H9 (cell line): ENCODE data around the gene OR6J1. TPM values are rescaled to one million over a fixed set of nuclear protein-coding genes. Genes with fewer than 3 reads are reported as not detected.

Experiments
- DNase-seq: peaks from one replicate; pipeline ENCODE4 v3.0.0-alpha.2; 2017
- H2AFZ ChIP-seq: one replicate; pipeline ENCODE4 v1.6.1; 2013; ENCODE audit warnings: mild to moderate bottlenecking, low read length, control low read depth, moderate library complexity
- H2AK5ac ChIP-seq: 2 replicates; pipeline ENCODE4 v1.6.1; 2013; ENCODE audit warnings: low read length, control low read depth, mixed read lengths; ENCODE audit not compliant: insufficient read length
- H2BK120ac ChIP-seq: one replicate; pipeline ENCODE4 v1.6.1; 2013; ENCODE audit warnings: low read depth, mild to moderate bottlenecking, low read length, control low read depth, inconsistent platforms; ENCODE audit not compliant: poor library complexity, severe bottlenecking
- H2BK12ac ChIP-seq: 2 replicates; pipeline ENCODE4 v1.6.1; 2013; ENCODE audit warnings: low read length, control low read depth, mixed read lengths, low read depth; ENCODE audit not compliant: insufficient read length
- H2BK15ac ChIP-seq: 2 replicates; pipeline ENCODE4 v1.6.1; 2013; ENCODE audit warnings: low read depth, low read length, control low read depth
- H2BK20ac ChIP-seq: one replicate; pipeline ENCODE4 v1.6.1; 2013; ENCODE audit warnings: low read depth, mild to moderate bottlenecking, low read length, control low read depth, inconsistent platforms; ENCODE audit not compliant: poor library complexity, severe bottlenecking
- H2BK5ac ChIP-seq: 2 replicates; pipeline ENCODE4 v1.6.1; 2013; ENCODE audit warnings: low read length, control low read depth, mixed read lengths; ENCODE audit not compliant: insufficient read length
- H3K14ac ChIP-seq: 2 replicates; pipeline ENCODE4 v1.6.1; 2013; ENCODE audit warnings: low read length, control low read depth; ENCODE audit not compliant: insufficient read depth
- H3K18ac ChIP-seq: 2 replicates; pipeline ENCODE4 v1.6.1; 2013; ENCODE audit warnings: low read depth, mild to moderate bottlenecking, mixed read lengths, low read length, control low read depth; ENCODE audit not compliant: insufficient read length
- H3K23ac ChIP-seq: 2 replicates; pipeline ENCODE4 v1.6.1; 2013; ENCODE audit warnings: low read length, control low read depth, mixed read lengths, low read depth; ENCODE audit not compliant: insufficient read length
- H3K23me2 ChIP-seq: 2 replicates; pipeline ENCODE4 v1.6.1; 2013; ENCODE audit warnings: low read depth, mild to moderate bottlenecking, mixed read lengths, low read length, control low read depth; ENCODE audit not compliant: insufficient read length, poor library complexity, severe bottlenecking
- H3K27ac ChIP-seq: 2 replicates; pipeline ENCODE4 v1.5.1; 2013; ENCODE audit warnings: low read length, control low read depth, mixed read lengths, low read depth; ENCODE audit not compliant: insufficient read length
- H3K27me3 ChIP-seq: 2 replicates; pipeline ENCODE4 v1.6.1; 2013; ENCODE audit warnings: low read length, control low read depth, inconsistent platforms; ENCODE audit not compliant: insufficient read depth
- H3K4ac ChIP-seq: 2 replicates; pipeline ENCODE4 v1.6.1; 2013; ENCODE audit warnings: low read depth, mild to moderate bottlenecking, control low read depth, inconsistent platforms, low read length, moderate library complexity
- H3K4me1 ChIP-seq: 2 replicates; pipeline ENCODE4 v1.6.1; 2013; ENCODE audit warnings: low read length, control low read depth, inconsistent platforms; ENCODE audit not compliant: insufficient read depth
- H3K4me2 ChIP-seq: 2 replicates; pipeline ENCODE4 v1.6.1; 2013; ENCODE audit warnings: low read length, control low read depth, mixed read lengths; ENCODE audit not compliant: insufficient read length, insufficient read depth
- H3K56ac ChIP-seq: 2 replicates; pipeline ENCODE4 v1.6.1; 2013; ENCODE audit warnings: low read depth, mild to moderate bottlenecking, mixed read lengths, low read length, control low read depth; ENCODE audit not compliant: insufficient read length
- H3K79me1 ChIP-seq: 2 replicates; pipeline ENCODE4 v1.6.1; 2013; ENCODE audit warnings: low read depth, mild to moderate bottlenecking, moderate library complexity, low read length, control low read depth, inconsistent platforms; ENCODE audit not compliant: insufficient read depth, poor library complexity, severe bottlenecking
- H3K79me2 ChIP-seq: 2 replicates; pipeline ENCODE4 v1.6.1; 2013; ENCODE audit warnings: low read length, control low read depth, inconsistent platforms; ENCODE audit not compliant: insufficient read depth
- H3K9ac ChIP-seq: 2 replicates; pipeline ENCODE4 v1.6.1; 2013; ENCODE audit warnings: low read length, control low read depth, mixed read lengths; ENCODE audit not compliant: insufficient read length; ENCODE audit errors: extremely low read depth
- H3K9me3 ChIP-seq: one replicate; pipeline ENCODE4 v1.6.1; 2013; ENCODE audit warnings: low read depth, low read length, inconsistent platforms; ENCODE audit not compliant: control insufficient read depth
- H3T11ph ChIP-seq: one replicate; pipeline ENCODE4 v1.6.1; 2013; ENCODE audit warnings: mild to moderate bottlenecking, low read length, control low read depth, inconsistent platforms
- H4K20me1 ChIP-seq: one replicate; pipeline ENCODE4 v1.6.1; 2013; ENCODE audit not compliant: control insufficient read depth, insufficient read length, insufficient read depth
- H4K5ac ChIP-seq: 2 replicates; pipeline ENCODE4 v1.6.1; 2013; ENCODE audit warnings: low read depth, mild to moderate bottlenecking, mixed read lengths, low read length, control low read depth; ENCODE audit not compliant: insufficient read length
- H4K8ac ChIP-seq: replicated peaks from 2 replicates; pipeline ENCODE4 v1.6.1; 2013; ENCODE audit warnings: low read length, control low read depth, mixed read lengths, low read depth; ENCODE audit not compliant: insufficient read length
- H4K91ac ChIP-seq: 2 replicates; pipeline ENCODE4 v1.6.1; 2013; ENCODE audit warnings: low read depth, mild to moderate bottlenecking, moderate library complexity, mixed read lengths, low read length, control low read depth; ENCODE audit not compliant: insufficient read length
- H3K27ac Mint-ChIP-seq, 3 experiments: 2 replicates in 2 of 3; 3 replicates in 1 of 3; pipeline ENCODE4 v1.8.0; 2020 to 2021; ENCODE audit warnings: mixed read lengths in 3 of 3, mild to moderate bottlenecking in 1 of 3, moderate library complexity in 1 of 3
- H3K27me3 Mint-ChIP-seq: 2 replicates; pipeline ENCODE4 v1.8.0; 2021; ENCODE audit warnings: low read depth, mild to moderate bottlenecking, moderate library complexity, mixed read lengths
- H3K36me3 Mint-ChIP-seq, 3 experiments: 2 replicates in 2 of 3; 3 replicates in 1 of 3; pipeline ENCODE4 v1.8.0; 2020 to 2021; ENCODE audit warnings: low read depth in 3 of 3, mixed read lengths in 3 of 3; ENCODE audit not compliant: insufficient read depth in 1 of 3
- H3K4me1 Mint-ChIP-seq, 2 experiments: 2 replicates each; pipeline ENCODE4 v1.8.0; 2020; ENCODE audit warnings: mixed read lengths in 2 of 2
- H3K4me3 Mint-ChIP-seq, 2 experiments: 2 replicates in 1 of 2; 3 replicates in 1 of 2; pipeline ENCODE4 v1.8.0; 2020 to 2021; ENCODE audit warnings: mild to moderate bottlenecking in 2 of 2, mixed read lengths in 2 of 2, moderate library complexity in 1 of 2
- H3K9me3 Mint-ChIP-seq, 2 experiments: 2 replicates in 1 of 2; 3 replicates in 1 of 2; pipeline ENCODE4 v1.8.0; 2020; ENCODE audit warnings: mild to moderate bottlenecking in 2 of 2, mixed read lengths in 2 of 2, moderate library complexity in 1 of 2
- WGBS: extraction: QIAGEN DNeasy Blood & Tissue Kit; methylation state at CpG from one replicate; pipeline ENCODE4 v1.1.7; 2013; ENCODE audit warnings: missing lambda C conversion rate, low lambda C conversion rate, mixed read lengths; ENCODE audit not compliant: insufficient read length; ENCODE audit errors: extremely low coverage; 5-methylcytosine and 5-hydroxymethylcytosine counted together
- total RNA-seq: library from RNA; stranded (reverse); gene quantifications from 2 replicates; pipeline ENCODE4 v1.2.1, GENCODE V29; 2021
- TF ChIP-seq, protein P1 (sequence below): fragments of 200-600 bp; sonication (generic); conservative IDR thresholded peaks from 3 replicates; pipeline ENCODE4 v1.8.0; 2021; ENCODE audit warnings: antibody characterized with exemption, mild to moderate bottlenecking

OR6J1 gene
- total RNA-seq, 1 experiment from 2014 or later: not detected

DNA sequence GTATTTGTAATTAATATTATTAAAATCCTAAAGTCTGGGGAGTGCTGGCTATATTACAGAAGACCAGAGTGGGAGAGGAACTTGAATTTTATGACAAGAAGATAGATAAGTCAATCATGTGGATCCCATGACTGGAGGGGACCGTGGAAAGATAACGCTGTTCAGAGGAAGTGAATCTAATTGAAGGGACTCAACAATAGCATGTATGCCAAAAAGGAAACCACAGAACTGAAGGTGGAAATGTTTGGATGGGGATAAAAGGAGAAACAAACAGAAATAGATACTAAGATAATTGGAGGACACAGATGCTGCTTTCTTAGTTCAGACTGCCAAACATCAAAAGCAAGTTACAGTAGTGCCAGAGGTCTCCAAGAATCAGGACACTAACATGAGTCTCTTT is 21.1 kb downstream of the OR6J1 start:
- H4K5ac ChIP-seq: no peak overlapping the region
- H4K8ac ChIP-seq: no peak overlapping the region
- no peaks in the 10 kb centered on the region for H3K23me2 ChIP-seq
- no peak overlapping the region for H3K27ac Mint-ChIP-seq
- no peaks in the 10 kb centered on the region for H3K79me2 ChIP-seq
- H3K27me3 ChIP-seq: no peaks in the 10 kb centered on the region
- no peak overlapping the region for H2BK12ac ChIP-seq
- H3K18ac ChIP-seq: no peak overlapping the region
- H3K4me3 Mint-ChIP-seq: no peak overlapping the region
- H2BK15ac ChIP-seq: no peak overlapping the region
- H3K27me3 Mint-ChIP-seq: peaks cover 3% of the 10 kb centered on the region
- no peaks in the 10 kb centered on the region; the same call in 1 of the 2 replicates for H3K4me1 ChIP-seq
- no peak overlapping the region for H3K4me2 ChIP-seq
- no peak overlapping the region for H3K23ac ChIP-seq
- WGBS: no CpG with 5 or more reads among the region's 2 CpGs
- no peak overlapping the region for H4K91ac ChIP-seq
- TF ChIP-seq, protein P1, sequence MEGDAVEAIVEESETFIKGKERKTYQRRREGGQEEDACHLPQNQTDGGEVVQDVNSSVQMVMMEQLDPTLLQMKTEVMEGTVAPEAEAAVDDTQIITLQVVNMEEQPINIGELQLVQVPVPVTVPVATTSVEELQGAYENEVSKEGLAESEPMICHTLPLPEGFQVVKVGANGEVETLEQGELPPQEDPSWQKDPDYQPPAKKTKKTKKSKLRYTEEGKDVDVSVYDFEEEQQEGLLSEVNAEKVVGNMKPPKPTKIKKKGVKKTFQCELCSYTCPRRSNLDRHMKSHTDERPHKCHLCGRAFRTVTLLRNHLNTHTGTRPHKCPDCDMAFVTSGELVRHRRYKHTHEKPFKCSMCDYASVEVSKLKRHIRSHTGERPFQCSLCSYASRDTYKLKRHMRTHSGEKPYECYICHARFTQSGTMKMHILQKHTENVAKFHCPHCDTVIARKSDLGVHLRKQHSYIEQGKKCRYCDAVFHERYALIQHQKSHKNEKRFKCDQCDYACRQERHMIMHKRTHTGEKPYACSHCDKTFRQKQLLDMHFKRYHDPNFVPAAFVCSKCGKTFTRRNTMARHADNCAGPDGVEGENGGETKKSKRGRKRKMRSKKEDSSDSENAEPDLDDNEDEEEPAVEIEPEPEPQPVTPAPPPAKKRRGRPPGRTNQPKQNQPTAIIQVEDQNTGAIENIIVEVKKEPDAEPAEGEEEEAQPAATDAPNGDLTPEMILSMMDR: no peak
- no peaks in the 10 kb centered on the region for H3K9me3 ChIP-seq
- no peak overlapping the region for H3K4ac ChIP-seq
- peaks cover 4 to 8% (median 5%) of the 10 kb centered on the region in 3 experiments for H3K36me3 Mint-ChIP-seq
- H4K20me1 ChIP-seq: no peaks in the 10 kb centered on the region
- H2BK5ac ChIP-seq: no peak overlapping the region
- peaks cover 11 to 12% of the 10 kb centered on the region in 2 experiments for H3K9me3 Mint-ChIP-seq
- no peak overlapping the region for H2BK120ac ChIP-seq
- H2AFZ ChIP-seq: no peak overlapping the region
- no peak overlapping the region for H2AK5ac ChIP-seq
- no peak overlapping the region for H3K27ac ChIP-seq
- H3K9ac ChIP-seq: no peak overlapping the region
- no peaks in the 10 kb centered on the region for H3K79me1 ChIP-seq
- DNase-seq: no peak
- H3T11ph ChIP-seq: no peak overlapping the region
- H3K14ac ChIP-seq: no peak overlapping the region
- H3K56ac ChIP-seq: no peak overlapping the region
- H2BK20ac ChIP-seq: no peak overlapping the region
- H3K4me1 Mint-ChIP-seq: peaks cover 14 to 17% of the 10 kb centered on the region in 2 experiments
